ENCODE data around the gene PJA2.

PJA2 gene

DNA sequence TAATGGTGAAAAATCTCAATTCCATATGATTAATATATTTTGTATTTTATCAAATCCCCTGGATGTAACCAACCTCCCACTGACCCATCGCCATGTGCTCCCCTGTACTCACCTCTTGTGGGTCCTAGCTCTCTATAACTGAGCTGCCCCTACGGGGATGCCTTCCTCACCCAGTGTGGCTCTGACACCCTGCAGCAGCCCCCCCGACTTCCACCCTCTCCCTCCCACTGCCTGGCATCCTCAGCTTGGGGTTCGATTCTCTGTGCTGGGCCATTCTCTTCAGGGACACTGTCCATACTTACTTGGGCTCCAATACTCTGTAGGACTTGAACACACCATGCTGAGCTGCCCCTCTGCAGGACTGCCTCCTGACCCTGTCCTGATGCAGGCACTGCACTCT is 87.1 kb downstream of the PJA2 start:
- Histone ChIP-seq H3K36me3 (no peaks in the 10 kb centered on the region), H3K4me3 (ENCODE audit: low read depth, low read length) (no peak overlapping the region), H3K9me3 (ENCODE audit: severe bottlenecking) (no peaks in the 10 kb centered on the region), H3K27me3 (ENCODE audit: insufficient read depth, low read depth, severe bottlenecking) (no peaks in the 10 kb centered on the region), H3K27ac (no peak overlapping the region)
- TF ChIP-seq, protein P1, sequence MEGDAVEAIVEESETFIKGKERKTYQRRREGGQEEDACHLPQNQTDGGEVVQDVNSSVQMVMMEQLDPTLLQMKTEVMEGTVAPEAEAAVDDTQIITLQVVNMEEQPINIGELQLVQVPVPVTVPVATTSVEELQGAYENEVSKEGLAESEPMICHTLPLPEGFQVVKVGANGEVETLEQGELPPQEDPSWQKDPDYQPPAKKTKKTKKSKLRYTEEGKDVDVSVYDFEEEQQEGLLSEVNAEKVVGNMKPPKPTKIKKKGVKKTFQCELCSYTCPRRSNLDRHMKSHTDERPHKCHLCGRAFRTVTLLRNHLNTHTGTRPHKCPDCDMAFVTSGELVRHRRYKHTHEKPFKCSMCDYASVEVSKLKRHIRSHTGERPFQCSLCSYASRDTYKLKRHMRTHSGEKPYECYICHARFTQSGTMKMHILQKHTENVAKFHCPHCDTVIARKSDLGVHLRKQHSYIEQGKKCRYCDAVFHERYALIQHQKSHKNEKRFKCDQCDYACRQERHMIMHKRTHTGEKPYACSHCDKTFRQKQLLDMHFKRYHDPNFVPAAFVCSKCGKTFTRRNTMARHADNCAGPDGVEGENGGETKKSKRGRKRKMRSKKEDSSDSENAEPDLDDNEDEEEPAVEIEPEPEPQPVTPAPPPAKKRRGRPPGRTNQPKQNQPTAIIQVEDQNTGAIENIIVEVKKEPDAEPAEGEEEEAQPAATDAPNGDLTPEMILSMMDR (IDR thresholded peaks at IDR 0.05; ENCODE audit: low read depth, low read length), result no peak
- no peak for DNase-seq

DNA sequence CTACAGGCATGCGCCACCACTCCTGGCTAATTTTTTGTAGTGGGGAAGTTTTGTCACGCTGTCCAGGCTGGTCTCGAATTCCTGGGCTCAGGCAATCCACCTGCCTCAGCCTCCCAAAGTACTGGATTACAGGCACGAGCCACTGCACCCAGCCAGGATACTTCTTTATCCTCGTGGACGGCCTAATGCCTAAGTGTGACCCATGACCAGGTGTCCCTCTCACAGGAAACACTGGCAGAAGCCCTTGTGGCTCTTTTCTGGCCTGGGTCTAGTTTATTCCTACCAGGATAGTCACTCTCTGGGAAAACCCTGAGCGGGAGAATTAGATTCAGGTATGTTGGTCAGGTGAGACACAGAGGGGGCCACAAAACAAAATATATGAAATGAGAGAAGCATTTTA is 90.4 kb downstream of the PJA2 start:
- DNase-seq, result no peak
- no peaks in the 10 kb centered on the region for H3K27me3 ChIP-seq (ENCODE audit: insufficient read depth, low read depth, severe bottlenecking)
- no peaks in the 10 kb centered on the region for H3K36me3 ChIP-seq
- H3K27ac ChIP-seq, result no peak overlapping the region
- TF ChIP-seq, protein P1 (IDR thresholded peaks at IDR 0.05; ENCODE audit: low read depth, low read length), result no peak
- H3K9me3 ChIP-seq (ENCODE audit: severe bottlenecking), result no peaks in the 10 kb centered on the region
- H3K4me3 ChIP-seq (ENCODE audit: low read depth, low read length), result no peak overlapping the region

DNA sequence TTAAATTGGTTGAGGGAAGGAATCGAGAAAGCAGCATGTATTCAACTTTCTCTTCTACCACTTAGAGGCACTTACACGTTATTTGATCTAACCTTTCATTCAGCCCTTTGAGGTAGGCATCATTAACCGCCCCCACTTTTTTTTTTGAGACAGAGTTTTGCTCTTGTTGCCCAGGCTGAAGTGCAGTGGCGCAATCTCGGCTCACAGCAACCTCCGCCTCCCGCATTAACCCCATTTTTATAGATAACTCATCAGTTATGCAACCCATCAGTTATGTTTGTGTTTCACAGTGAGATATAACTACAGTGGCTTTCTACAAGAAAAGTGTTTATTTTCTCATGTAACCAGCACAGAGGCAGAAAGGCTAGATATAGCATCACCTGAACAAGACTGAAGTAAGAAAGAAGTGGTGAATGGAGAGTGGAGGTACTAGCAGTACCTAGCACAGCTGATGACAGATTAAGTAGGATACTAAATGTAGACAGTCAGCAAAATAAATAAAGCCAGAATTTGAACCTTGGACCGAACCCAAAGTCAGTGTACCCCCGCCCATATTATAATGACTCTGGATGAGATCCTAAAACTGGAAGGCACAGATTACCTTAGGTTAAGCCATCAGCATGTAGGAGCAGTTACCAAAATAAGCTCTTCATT is 91.2 kb downstream of the PJA2 start:
- TF ChIP-seq, protein P1 (IDR thresholded peaks at IDR 0.05; ENCODE audit: low read depth, low read length), result no peak
- no peak overlapping the region for H3K27ac ChIP-seq
- H3K9me3 ChIP-seq (ENCODE audit: severe bottlenecking), result no peaks in the 10 kb centered on the region
- H3K27me3 ChIP-seq (ENCODE audit: insufficient read depth, low read depth, severe bottlenecking), result no peaks in the 10 kb centered on the region
- no peak overlapping the region for H3K4me3 ChIP-seq (ENCODE audit: low read depth, low read length)
- H3K36me3 ChIP-seq, result no peaks in the 10 kb centered on the region
- no peak for DNase-seq

DNA sequence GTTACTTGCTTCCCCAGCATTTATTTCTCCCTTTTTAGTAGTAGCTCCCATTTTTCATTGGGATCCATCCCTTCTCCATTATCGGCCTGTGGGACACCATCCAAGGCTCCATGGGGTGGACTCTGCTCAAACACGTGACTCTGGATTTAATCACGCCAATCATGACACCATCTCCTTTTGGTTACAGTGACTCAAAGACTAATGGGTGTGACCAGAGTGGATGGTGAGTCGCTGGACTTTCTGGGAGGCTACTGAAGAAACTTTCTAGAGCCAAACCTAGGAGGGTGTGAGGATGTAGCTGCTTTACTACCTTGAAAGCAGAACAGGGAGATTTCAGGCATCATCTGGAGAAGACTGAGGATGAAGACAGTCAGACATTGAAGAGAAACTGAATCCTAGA is 93.1 kb downstream of the PJA2 start:
- H3K27ac ChIP-seq, result no peak overlapping the region
- DNase-seq, result no peak
- no peaks in the 10 kb centered on the region for H3K9me3 ChIP-seq (ENCODE audit: severe bottlenecking)
- TF ChIP-seq, protein P1 (IDR thresholded peaks at IDR 0.05; ENCODE audit: low read depth, low read length), result no peak
- no peaks in the 10 kb centered on the region for H3K27me3 ChIP-seq (ENCODE audit: insufficient read depth, low read depth, severe bottlenecking)
- no peaks in the 10 kb centered on the region for H3K36me3 ChIP-seq
- no peak overlapping the region for H3K4me3 ChIP-seq (ENCODE audit: low read depth, low read length)

DNA sequence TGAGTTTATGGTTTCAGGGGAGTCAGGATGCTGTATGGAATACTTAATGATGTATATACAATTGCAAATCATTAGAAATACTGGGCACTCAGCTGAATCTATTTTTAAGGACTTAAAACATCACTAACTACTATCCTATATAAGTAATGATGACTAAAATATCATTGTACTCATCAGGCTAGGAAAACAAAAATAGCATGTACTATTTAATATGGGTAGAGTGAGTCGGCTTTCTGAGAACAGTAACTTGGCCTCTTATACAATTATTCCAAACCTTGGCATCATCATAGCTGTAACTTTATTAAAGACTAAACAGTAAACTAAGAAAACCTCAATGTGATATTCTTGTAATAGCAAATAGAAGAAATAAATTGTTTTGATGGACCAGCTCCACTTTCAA is 94.5 kb downstream of the PJA2 start:
- no peak for DNase-seq
- H3K36me3 ChIP-seq, result no peaks in the 10 kb centered on the region
- no peak overlapping the region for H3K27ac ChIP-seq
- H3K4me3 ChIP-seq (ENCODE audit: low read depth, low read length), result no peak overlapping the region
- no peaks in the 10 kb centered on the region for H3K9me3 ChIP-seq (ENCODE audit: severe bottlenecking)
- H3K27me3 ChIP-seq (ENCODE audit: insufficient read depth, low read depth, severe bottlenecking), result no peaks in the 10 kb centered on the region
- TF ChIP-seq, protein P1 (IDR thresholded peaks at IDR 0.05; ENCODE audit: low read depth, low read length), result no peak

DNA sequence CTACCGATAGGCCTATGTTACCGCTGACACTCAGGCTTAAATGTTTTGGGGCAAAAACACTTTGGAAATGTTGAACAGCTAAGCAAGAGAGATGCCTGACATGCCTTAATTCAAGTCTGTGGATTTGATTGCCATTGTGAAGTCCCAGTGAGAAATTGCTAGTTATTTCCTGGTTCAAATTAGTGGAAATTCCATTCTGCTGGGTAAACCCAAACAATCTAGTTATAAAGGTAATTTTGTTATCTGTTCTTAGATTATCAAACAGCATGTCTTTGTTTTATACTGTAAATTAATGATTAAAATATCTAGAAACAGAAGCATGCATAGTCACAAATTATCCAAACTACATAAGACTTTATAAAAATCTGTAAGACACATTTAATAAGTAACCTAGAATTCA is 96.6 kb downstream of the PJA2 start:
- no peaks in the 10 kb centered on the region for H3K27me3 ChIP-seq (ENCODE audit: insufficient read depth, low read depth, severe bottlenecking)
- H3K27ac ChIP-seq, result no peak overlapping the region
- TF ChIP-seq, protein P1 (IDR thresholded peaks at IDR 0.05; ENCODE audit: low read depth, low read length), result no peak
- no peak for DNase-seq
- H3K4me3 ChIP-seq (ENCODE audit: low read depth, low read length), result no peak overlapping the region
- H3K9me3 ChIP-seq (ENCODE audit: severe bottlenecking), result no peaks in the 10 kb centered on the region
- H3K36me3 ChIP-seq, result no peaks in the 10 kb centered on the region
